Endometrial microvascular endothelial cells (primary cell): ENCODE measurements around the gene PRM1. TPM values are rescaled to one million over a fixed set of nuclear protein-coding genes. Genes with fewer than 3 reads are reported as not detected.

ENCODE experiments used
- in situ Hi-C: cut with HindIII; loops from 2 replicates; pipeline ENCODE4 v1.10.0; 2017; ENCODE audit warnings: low sequenced_read_pairs, low pct_unique_long_range_greater_than_20kb; ENCODE audit errors: inconsistent ontology term
- total RNA-seq: library from RNA; depleted of rRNA; stranded (reverse); fragments of >200 nt; gene quantifications from one replicate; pipeline ENCODE4 v1.2.3, GENCODE V29; 2015; ENCODE audit errors: inconsistent ontology term

PRM1 gene
- total RNA-seq, 1 donor from 2014 or later: not detected

DNA sequence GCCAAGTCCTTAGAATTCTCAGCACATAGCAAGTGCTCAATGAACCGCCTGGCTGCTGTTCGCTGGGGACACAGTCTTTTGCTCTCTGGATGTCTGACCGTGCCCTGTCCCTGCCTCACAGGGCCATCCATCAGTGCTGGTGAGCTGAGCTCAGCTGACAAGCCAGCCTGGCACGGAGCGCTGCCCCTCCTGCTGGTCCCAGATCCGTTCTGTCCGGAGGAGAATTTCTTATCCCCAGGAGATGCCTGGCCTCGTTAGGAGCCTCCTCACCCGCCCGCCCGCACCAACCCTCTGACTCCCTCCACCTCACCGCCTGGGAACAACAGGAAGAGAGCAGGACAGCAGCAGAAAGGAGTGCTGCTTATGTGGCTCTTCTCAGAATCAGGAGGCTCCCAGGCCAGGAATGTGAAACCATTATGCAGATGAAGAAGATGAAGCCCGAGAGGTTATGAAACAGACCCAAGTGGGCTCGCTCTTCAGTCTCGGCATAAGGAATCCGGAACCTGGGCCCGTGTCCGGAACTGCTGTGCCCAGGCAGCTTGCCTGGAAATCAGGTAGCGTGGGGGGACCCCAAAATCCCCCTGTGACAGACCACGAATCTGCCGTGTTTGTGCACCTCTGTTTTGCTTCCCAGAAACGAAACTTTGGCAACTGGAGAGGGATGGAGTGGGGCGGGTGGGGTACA is 35.3 kb upstream of the PRM1 start:
- in situ Hi-C loops: no loop called here

- in situ Hi-C loops: no loop called here
Measured at GRCh38 chr16:11315510-11315909, 34.4 kb upstream of the PRM1 start.

DNA sequence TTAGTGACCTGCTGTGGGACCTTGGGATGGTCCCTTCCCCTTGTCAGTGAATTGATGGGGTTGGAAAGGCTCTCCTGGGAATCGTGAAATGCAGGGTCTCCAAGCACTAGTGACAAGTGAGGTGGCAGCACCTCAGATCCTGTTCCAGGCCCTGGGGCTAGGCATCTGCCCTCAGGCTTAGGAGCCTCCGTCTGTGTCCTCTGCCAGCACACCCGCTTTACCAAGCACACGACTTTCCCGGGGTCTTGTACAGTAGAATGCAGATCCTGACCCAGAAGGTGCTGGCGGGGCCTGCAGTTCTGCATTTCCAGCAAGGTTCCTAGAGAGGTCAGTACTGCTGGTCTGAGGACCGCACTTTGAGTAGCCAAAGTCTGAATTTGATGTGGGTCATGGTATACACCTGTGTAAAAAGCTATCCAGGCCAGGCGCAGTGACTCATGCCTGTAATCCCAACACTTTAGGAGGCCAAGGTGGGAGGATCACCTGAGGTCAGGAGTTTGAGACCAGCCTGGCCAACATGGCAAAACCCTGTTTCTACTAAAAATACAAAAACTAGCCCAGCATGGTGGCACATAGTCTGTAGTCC is 33.3 kb upstream of the PRM1 start:
- in situ Hi-C loops: no loop called here

- in situ Hi-C loops: no loop called here
Measured at GRCh38 chr16:11313493-11314308, 32.6 kb upstream of the PRM1 start.

DNA sequence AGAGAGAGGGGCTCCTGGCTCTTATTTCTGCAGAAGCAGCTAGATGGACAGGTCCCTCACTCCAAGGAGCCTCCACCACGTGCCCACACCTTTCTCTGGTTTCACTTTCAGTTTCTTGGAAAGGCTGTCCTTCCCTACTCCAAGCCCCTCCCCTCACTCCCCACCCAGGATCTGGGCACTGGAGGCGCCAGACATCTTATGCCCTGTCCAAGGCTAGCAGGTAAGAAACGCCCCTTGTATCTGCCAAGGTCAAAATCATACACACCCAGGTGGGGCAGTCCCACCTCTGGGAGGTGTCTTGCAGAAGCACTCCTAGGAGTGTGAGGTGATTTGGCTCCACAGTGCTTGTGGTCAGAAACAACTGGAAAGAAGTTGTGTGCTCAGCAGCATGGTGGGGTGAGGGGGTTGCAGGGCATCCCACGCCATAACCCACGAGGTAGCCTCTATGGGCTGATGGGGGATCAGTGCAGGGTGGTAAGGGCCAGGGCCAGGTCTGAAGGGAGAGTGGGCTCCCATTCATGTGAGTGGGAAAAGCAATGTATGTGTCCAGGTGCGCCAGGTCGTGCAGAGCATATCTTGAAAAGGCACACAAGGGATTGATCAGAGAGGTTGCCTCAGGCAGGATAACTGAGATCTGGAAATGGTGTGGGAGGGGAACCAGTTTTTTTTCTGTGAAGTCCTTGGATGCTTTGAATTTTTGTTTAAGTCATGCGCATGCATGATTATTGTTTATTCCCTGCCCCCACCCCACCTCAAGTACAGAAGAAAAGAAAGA is 31.8 kb upstream of the PRM1 start:
- in situ Hi-C loops: no loop called here

GRCh38 chr16:11310997-11311561 is 29.9 kb upstream of the PRM1 start:
- in situ Hi-C loops: no loop called here

- in situ Hi-C loops: no loop called here
Measured at GRCh38 chr16:11310634-11310977, 29.5 kb upstream of the PRM1 start.

DNA sequence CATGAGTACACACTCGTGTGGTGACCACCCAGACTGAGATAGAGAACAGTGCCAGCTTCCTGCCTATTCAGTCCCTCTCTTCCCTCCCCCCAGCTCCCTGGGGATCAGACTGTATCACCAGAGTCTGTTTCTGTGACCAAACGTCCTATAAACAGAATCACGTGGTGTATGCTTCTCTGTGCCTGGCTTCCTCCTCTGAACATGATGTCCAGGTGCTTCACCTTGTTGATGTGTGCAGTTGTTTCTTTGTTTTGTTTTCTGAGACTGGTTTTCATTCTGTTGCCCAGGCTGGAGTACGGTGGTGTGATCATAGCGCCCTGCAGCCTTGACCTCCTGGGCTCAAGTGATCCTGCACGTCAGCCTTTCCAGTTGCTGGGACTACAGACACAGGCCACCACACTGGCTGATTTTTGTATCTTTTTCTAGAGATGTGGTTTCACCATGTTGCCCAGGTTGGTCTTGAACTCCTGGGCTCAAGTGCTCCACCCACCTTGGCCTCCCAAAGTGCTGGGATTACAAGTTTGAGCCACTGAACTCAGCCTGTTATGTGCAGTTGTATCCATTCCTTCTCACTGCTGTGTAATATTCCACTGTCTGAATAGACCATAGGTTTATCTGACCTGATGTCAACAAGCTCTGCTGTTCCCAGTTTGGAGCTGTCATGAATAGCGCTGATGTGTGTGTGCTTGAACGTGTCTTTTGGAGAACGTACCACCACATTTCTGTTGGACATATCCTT is 28.9 kb upstream of the PRM1 start:
- in situ Hi-C loops: no loop called here

GRCh38 chr16:11308493-11309283 is 27.6 kb upstream of the PRM1 start:
- in situ Hi-C loops: no loop called here

GRCh38 chr16:11307639-11308492 is 26.7 kb upstream of the PRM1 start:
- in situ Hi-C loops: no loop called here

- in situ Hi-C loops: no loop called here
Measured at GRCh38 chr16:11306997-11307638, 26.0 kb upstream of the PRM1 start.

GRCh38 chr16:11306381-11306780 is 25.3 kb upstream of the PRM1 start:
- in situ Hi-C loops: no loop called here

- in situ Hi-C loops: no loop called here
Measured at GRCh38 chr16:11303405-11304138, 22.4 kb upstream of the PRM1 start.

- in situ Hi-C loops: no loop called here
Measured at GRCh38 chr16:11302977-11303376, 21.8 kb upstream of the PRM1 start.

GRCh38 chr16:11301645-11302501 is 20.7 kb upstream of the PRM1 start:
- in situ Hi-C loops: no loop called here
